HG03159 (cell line): ENCODE results near the gene PLRG1.
"Not testable (repeated sequence)": the region's sequence is repeated elsewhere in the genome, so short reads cannot be mapped to it uniquely, and the experiment has no call there.

ENCODE experiments used
- ATAC-seq: cut with Tn5 transposase; IDR thresholded peaks from one replicate; pipeline ENCODE4 v1.9.1; 2021; ENCODE audit warnings: mild to moderate bottlenecking, moderate library complexity; ENCODE audit not compliant: unreplicated experiment

The PLRG1 gene

DNA sequence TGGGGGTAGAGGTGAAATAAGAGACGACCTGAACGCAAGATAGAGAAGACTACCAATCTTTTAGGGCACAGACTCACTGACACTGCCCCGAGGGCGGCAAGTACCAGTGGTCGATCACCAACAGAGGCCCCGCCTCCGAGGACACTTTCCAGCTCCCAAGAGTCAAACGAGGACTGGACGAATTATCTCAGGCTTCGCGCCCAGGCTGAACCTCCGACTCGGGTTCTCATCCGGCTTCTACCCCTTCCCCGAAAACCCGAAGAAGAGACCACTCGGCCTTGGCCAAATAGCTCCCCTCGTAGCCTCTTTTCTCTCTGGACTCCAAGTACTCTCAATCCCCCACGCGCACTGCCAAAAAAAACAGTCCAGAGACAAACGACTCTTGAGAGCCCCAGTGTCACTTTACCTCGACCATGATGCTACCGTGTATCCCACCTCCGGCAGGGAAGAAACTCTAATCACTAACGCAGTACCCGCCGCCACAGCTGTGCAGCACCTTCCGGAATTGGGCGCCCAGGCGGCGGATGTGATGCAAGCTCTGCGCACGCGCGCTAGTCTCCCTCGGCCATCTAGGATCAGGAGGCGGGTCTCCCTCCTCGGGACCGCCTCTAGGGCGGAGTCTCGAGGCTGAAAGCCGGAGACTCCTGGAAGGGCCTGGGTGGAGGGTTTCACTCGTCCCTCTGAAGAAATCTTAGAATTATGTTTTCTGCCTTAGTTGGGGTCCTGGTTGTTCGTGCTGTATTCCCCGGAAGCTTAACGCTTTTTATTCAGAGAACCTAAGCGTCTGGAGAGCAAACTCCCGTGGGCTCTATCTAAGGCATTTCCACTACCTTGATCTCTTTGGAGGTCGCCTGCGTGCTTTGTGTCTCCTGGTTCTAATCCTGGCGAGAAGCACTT lies at the start of gene PLRG1:
Gene PLRG1, minus strand, starts transcription at position 507 of the 897 bp plus-strand sequence. Its CDS starts 92 bp downstream, at position 415.
- ATAC-seq: peak; percentile 98

DNA sequence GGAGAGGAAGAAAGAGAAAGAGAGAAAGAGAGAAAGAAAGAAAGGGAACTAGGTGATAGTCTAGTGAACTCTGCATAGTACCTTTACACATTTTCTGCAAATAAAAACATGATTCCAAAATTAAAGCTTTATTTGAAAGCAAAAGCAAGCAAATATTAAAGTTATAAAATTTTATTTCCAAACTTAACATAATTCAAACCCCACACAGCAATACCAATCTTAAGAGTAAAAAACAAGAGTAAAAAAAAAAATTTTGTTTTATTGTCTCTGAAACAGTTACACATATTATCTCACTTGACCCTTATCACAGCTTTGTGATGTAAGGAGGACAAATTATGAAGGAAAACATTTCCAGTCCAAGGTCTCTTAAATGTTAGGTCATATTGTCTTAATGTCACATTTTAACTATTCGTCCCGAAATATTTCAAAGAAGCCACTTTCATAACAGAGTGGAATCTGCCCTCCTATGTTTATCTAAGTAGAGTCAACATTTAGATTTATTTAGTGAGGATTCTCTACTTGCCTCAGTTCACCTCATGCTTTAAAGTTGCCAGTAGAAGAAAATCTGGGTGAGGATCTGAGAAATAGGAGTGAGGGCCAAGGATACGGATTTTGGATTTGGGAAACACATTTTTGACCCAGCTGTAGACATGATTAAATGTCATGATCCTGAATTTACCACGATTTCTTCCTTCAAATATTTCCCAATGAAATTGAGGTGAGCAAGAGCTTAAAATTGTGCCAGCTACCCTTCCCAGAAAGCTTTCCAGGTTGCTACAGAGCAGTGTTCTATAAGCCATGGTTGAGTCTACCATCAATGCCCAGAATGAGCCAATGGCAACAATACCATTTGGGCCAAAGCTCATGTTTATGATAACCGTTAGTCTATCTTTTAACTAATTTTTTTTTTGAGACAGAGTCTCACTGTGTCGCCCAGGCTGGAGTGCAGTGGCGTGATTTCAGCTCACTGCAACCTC lies 47.9 kb upstream of the PLRG1 start:
- no peak for ATAC-seq

DNA sequence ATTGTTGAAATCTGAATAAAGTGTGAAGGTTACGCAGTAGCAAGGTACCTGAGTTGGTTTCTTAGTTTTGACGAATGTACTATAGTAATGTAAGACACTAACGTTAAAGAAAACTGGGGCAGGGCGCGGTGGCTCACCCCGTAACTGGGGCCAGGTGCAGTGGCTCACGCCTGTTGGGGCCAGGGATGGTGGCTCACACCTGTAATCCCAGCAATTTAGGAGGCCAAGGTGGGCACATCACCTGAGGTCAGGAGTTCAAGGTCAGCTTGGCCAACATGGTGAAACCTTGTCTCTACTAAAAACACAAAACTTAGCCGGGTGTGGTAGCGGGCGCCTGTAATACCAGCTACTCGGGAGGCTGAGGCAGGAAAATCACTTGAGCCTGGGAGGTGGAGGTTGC lies 47.1 kb upstream of the PLRG1 start:
- not testable (repeated sequence) for ATAC-seq

DNA sequence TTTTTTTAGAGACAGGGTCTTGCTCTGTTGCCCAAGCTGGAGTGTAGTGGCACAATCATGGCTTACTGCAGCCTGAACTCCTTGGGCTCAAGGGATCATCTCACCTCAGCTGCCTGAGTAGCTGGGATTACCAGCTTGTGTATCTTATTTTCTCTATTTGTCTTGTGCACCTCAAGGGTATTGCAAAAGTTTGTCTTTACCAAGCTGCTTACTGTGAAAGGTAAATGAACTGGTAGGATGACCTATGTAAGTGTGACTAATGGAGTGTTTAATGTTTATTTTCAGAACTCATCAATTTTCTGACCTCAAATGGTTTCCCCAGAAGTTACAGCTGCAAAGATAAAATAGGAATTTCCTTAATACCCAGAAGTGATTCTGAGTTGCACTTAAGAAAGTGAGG lies 45.6 kb upstream of the PLRG1 start:
- ATAC-seq: no peak

DNA sequence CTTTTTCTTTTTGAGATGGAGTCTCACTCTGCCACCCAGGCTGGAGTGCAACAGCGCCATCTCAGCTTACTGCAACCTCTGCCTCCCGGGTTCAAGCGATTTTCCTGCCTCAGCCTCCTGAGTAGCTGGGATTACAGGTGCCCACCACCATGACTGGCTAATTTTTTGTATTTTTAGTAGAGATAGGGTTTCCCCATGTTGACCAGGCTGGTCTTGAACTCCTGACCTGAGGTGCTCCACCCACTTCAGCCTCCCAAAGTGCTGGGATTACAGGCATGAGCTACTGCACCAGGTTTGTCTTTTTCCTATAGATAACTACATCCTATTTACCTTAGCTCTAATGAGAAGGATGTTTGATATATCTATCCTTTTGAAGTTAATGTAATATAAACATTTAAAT lies 44.1 kb upstream of the PLRG1 start:
- ATAC-seq: not testable (repeated sequence)

DNA sequence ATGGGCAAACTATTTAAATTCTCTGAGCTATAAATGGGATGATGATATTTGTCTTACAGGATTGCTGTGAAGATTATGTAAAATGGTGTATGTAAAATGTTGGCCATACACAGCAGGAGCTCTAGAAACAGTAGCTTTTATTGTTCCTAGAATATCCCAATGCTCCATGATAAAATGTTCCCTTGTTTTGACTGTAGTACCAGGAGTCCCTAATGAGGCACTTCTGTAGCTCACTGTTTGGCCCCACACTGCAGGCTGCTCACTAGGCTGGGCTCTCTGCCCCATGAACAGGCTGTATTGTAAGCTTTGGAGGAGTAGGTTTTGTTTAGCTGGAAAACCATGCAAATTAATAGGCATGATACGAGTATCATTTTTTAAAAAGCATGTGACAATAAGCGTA lies 43.7 kb upstream of the PLRG1 start:
- no peak for ATAC-seq

DNA sequence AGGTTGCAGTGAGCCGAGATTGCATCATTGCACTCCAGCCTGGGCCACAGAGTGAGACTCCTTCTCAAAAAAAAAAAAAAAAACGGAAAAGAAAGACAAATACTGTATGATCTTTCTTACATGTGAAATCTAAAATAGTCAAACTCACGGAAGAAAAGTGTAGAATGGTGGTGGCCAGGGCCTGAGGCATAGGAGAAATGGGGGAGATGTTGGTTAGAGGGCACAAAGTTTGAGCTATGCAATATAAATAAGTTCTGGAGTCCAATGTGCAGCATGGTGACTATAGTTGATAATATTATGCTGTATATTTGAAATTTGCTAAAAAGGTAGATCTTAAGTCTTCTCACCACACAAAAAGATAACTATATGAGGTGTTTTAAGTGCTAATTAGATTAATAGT lies 41.7 kb upstream of the PLRG1 start:
- no peak for ATAC-seq

DNA sequence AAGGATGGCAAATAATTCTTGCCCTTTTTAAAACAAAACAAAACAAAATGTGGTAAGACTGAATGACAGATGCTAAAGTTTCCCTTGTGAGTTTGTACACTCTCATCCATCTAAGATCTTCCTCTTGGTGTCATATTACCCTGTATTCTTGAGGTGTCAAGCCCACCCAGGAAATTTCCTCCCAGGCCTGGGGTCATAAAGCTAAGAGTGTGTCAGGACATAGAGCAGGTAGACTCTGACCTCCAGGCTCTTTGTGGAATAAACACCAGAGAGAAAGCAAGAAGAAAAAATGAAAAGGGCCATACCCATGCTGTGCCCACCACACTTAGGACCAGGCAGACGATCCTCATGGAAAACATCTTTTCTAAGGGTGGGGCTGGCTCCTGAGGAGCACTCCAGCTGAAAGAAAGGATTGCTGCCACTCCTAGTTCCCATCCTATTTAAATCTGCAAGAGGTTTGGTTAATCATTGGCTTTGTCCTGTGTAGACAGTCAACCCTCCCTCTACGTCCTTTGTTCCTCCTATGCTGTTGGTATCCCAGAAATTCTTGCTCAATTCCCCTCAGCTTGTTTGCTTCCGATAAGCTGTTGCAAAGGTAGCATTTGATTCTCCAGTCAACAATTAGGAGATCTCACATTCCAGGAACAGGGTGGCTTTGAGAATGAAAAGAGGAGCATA lies 40.3 kb upstream of the PLRG1 start, which contains the start of gene FGA:
Gene FGA, minus strand, starts transcription at position 414 of the 678 bp plus-strand sequence. Its CDS starts 55 bp downstream, at position 359.
- ATAC-seq: no peak

DNA sequence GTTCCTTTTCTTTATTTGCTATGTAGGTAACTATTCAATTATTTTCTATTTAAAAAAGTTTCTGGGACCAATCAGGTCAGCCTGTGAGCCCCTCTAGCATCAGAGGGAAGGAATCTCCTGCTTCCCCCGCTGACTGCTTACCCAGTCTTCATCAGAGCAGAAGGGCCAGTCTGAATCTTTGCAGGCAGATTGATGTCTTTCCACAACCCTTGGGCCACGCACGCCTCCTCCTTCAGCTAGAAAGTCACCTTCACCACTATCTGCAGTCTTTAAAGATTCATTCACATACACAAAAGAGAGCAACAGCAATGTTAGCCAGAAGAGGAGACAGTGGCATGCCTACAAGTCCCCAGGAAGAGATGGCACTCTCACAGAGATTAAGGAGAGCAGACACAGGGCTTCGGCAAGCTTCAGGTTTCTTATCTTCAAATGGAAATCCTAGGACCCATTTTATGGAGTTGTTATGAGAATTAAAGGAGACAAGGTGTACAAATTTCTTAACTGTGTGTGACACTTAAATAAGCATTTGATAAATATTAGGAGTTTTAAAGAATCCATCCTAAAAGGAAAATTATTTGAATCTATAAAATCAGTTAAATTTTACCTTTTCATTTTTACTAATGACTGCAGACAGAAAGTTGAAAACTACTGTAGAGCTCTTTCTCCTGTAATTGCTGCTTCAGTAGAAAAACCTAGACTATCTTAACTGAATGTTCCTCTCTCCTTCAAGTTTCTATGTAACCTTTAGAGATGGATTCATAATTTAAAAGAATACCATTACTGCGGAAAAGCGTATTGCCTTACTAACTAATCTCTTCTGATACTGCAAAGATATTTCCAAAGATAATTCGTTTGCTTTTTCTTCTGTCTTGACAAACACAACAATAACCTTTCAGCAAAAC lies 39.3 kb upstream of the PLRG1 start:
- no peak for ATAC-seq

DNA sequence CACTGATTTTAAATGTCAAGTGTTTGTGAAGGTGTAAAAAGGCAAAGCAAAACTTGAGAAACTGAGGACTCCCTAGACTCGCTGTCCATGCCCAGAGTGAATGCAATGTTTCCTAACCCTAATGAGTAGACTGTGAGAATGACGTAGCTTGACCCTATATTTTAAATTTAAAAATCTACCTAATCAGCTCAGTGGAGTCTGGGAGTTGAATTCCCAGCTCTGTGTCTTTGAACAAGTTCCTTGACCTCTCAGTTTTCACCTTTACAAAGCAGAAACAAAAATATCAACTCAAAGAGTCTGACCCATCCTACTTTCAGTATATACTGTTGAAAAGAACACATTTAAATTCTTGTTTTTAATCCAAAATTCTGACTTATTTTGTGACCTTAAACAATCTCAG lies 38.0 kb upstream of the PLRG1 start:
- ATAC-seq: no peak

DNA sequence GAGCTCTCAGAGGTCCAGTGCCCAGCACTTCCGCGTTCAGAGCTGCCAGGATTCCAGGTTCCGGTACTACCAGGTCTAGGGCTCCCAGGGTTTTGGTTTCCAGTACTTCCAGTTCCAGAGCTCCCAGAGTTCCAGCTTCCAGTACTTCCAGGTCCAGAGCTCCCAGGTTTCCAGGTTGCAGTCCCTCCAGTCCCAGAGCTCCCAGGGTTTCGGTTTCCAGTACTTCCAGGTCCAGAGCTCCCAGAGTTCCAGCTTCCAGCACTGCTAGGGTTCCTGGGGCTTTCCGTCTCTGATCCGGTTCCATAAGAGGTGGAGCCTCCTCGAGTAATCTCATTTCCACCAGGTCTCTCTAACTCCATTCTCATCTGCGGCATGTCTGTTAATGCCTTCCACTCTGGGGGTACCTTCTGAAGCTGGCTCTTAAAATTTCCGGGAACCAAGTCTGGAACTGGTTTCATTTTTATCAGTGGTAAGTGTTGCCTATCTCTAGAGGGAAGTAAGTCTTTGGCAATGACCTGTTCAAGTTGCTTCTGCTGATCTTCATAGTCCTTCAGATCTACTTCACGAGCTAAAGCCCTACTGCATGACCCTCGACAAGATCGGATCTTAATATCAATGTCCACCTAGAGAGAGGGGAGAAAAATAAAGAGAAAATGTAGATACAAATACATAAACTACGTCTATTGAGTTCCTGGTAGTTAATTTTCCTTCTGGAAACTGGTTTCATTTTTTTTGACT lies 36.3 kb upstream of the PLRG1 start:
- no peak for ATAC-seq

DNA sequence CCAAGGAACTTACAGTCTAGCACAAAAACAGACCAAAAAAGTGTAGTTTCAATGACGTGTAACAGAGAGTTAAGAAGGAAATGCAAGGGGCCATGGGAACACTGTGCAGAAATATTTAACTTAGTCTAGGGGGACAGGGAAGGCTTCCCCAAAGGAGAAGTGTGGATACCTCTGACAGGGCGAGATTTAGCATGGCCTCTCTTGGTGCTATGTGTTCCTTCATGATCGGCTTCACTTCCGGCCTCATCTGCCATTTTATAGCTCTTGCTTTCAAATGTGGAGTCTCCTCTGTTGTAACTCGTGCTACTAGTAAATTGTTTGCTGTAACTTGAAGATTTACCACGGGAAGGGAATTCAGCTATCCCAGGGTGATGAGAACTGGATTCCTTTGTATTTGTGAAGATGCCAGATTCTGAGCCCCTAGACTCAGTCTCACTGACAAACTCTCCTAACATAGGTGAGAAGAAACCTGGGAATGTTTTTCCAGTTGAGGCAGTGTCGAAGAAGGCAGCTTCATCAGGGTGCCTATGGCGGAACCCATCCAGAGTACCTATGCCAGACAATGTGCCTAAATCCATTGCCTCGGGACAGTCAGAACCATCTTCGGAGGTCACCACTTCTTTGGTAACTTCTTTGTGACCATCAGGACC lies 35.3 kb upstream of the PLRG1 start:
- ATAC-seq: no peak

DNA sequence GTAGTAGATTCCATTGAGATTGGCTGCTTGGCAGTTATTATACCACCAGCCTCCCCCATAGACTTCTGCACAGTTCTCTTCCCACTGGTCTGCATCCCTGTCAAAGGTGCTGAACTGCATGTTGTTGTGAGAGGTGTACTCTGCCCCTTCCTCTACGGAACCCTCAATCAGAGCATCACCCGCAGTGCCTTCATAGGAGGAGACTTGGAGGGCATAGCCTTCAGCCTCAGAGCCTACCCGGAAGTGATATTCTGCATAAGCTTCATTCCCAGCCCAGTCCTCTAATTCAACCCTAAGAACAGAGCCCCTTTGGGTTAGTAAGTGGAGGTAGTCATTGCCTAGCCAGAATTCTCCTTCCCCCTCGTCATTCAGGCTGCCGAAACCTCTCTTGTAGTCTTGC lies 34.1 kb upstream of the PLRG1 start:
- no peak for ATAC-seq

DNA sequence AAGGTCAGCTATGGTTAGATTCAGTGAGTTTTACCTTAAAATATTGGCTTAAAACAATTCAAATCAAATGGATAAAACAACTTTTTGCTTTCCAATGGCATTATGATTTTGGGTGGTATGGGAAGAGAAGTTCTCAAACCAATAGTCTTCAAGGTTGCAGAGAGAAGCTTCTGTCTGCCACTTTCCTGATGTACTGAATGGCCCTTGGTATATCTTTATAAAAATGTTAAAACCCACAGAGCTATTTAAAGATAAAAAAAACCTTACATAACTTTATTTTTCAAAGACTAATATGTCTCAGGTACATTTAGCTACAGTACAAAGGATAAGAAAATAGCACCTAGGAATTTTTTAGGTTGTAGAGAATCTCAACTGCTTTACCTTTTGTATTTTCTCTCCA lies 33.5 kb upstream of the PLRG1 start:
- no peak for ATAC-seq

DNA sequence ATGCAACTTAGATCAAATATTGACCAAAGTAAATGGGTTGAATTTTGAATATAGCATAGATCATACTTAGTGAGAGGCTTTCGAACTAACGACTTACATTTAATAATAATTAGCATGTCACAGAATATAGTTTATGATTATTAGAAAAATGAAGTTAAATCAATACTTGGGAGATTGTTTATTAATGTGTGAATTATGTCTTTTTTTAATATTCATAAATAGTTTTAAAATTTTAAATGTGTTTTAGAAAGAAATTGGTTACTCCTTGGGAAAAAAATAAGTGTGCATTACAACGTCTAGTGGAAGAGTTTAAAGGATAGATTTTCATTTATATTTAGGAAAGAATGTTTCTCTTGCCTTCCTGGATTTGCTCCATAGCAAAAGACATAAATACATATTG lies 33.0 kb upstream of the PLRG1 start:
- no peak for ATAC-seq

DNA sequence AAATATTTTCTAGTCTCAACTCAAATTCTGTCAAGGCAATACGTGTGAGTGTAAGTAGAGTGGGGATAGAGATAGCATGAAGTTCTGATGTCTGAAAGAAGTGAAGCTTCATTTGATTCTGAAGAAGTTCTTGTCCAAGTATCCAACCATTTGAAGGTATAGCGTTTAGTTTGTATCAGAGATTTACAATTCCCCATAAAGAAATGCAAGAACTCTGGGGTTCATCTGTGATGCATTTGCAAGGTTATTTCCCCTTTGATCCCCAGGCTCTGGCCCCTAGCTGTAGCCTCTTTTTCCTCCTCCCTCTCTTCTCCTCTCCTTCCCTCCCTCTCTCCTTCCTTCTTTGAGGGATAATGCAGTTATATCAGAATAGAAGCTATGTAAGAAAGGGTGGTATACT lies 32.5 kb upstream of the PLRG1 start:
- no peak for ATAC-seq

DNA sequence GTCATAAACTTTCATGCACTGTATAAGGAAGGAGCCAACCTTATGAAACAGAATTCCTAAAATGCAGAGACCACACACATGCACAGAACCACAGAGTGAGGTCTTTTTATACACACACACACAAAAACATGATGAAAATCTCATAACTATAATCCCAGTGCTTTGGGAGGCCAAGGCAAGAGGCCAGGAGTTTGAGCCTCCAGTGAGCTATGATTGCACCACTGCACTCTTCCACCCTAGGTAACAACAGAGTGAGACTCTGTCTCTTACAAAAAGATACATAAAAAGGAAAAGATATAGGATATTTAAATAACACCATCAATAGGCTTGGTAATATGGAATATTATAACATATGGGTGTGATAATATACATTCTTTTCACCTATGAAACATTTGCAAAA lies 29.7 kb upstream of the PLRG1 start:
- no peak for ATAC-seq

DNA sequence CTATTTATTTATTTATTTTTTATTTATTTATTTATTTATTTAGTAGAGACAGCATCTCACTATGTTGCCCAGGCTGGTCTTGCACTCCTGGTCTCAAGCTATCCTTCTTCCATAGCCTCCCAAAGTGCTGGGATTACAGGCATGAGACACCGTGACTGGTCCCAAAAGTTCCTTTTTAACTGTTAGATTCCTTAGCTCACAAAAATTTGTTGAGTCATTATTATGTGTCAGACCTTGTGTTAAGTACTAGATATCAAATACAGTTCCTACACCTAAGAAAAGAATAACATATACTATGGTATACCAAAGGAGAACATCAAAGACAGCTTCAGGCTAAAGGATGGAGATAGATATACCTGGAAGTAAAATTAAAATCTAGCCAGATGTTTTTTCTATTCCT lies 28.7 kb upstream of the PLRG1 start:
- no peak for ATAC-seq

DNA sequence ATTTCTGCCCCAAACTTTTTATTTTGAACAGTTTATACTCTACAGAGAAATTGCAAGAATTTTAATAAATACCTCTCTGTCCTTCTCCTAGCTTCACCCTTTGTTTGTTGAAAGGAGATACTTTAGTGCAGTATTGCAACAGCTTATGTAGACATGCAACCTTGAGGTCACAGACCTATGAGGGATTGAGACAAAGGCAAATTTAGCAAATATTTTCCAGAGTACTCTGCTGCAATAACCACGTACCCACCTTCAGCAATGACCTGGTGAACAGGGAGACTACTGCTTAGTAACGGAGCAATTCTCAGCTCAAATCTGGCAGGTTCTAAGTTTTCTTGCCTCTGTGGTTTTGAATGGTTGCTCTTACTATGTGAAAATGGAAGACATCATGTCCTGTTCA lies 27.1 kb upstream of the PLRG1 start:
- no peak for ATAC-seq
